GM12892 (cell line): ENCODE data around the gene ELL.

Experiments
- POLR2A ChIP-seq: IDR thresholded peaks from 2 replicates; pipeline ENCODE4 v1.6.1; 2011; ENCODE audit warnings: low read depth, low read length, control low read depth
- POLR2AphosphoS5 ChIP-seq: IDR thresholded peaks from 2 replicates; pipeline ENCODE4 v1.6.1; 2011; ENCODE audit warnings: low read depth, low read length, control low read depth
- TAF1 ChIP-seq: IDR thresholded peaks from 2 replicates; pipeline ENCODE4 v1.6.1; 2011; ENCODE audit warnings: low read depth, mild to moderate bottlenecking, control low read depth, low read length, borderline replicate concordance

DNA sequence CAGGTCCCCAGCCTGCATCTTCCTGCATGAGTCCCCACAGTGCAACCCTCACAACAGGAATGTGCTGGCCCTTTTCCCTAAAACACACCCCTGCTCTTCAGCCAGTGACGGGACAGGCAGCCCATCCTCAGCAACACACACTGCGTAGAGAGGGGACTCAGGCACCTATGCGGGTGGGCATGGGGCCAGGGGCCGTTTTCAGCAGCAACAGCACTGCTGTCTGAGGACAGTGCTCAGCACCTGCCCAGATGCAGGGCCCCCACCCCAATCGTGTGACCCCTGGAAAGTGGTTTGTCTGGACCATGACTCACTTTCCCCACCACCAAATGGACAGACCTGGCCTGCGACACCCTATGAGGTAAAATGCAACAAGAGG is 55.9 kb downstream of the ELL start:
- TF ChIP-seq POLR2AphosphoS5 (no peak), POLR2A (no peak), TAF1 (no peak)
